Hematopoietic multipotent progenitor cell treated with erythropoietin and hydrocortisone succinate and interleukin-3 and kit ligand, for 4 days (in vitro differentiated cells): ENCODE measurements around the gene ST6GALNAC4.

Experiments
- DNase-seq: peaks from one replicate; pipeline ENCODE4 v3.0.0-alpha.2; 2015

Gene ST6GALNAC4

GRCh38 chr9:127916720-127917581 is at the start of gene ST6GALNAC4:
Gene ST6GALNAC4 (minus strand): TSS chr9:127917041. CDS start chr9:127916419, 622 bp downstream.
- DNase-seq = peak; percentile 96

GRCh38 chr9:127965953-127966352 is 49.1 kb upstream of the ST6GALNAC4 start:
- DNase-seq = no peak

GRCh38 chr9:127963359-127964064 is 46.7 kb upstream of the ST6GALNAC4 start:
- no peak for DNase-seq

- no peak for DNase-seq
Observed at GRCh38 chr9:127963041-127963358, 46.2 kb upstream of the ST6GALNAC4 start.

GRCh38 chr9:127962278-127962677 is 45.4 kb upstream of the ST6GALNAC4 start:
- no peak for DNase-seq

- DNase-seq = no peak
Observed at GRCh38 chr9:127961613-127962155, 44.8 kb upstream of the ST6GALNAC4 start.

GRCh38 chr9:127961155-127961490 is 44.3 kb upstream of the ST6GALNAC4 start:
- DNase-seq = no peak

- DNase-seq = no peak
Observed at GRCh38 chr9:127960410-127961154, 43.7 kb upstream of the ST6GALNAC4 start.

GRCh38 chr9:127959841-127960409 is 43.1 kb upstream of the ST6GALNAC4 start:
- no peak for DNase-seq

GRCh38 chr9:127959398-127959797 is 42.6 kb upstream of the ST6GALNAC4 start:
- DNase-seq = no peak

- no peak for DNase-seq
Observed at GRCh38 chr9:127958728-127959127, 41.9 kb upstream of the ST6GALNAC4 start.

GRCh38 chr9:127955294-127956015 is 38.6 kb upstream of the ST6GALNAC4 start:
- peak; percentile 70 for DNase-seq

- no peak for DNase-seq
Observed at GRCh38 chr9:127954831-127955293, 38.0 kb upstream of the ST6GALNAC4 start.

- DNase-seq = no peak
Observed at GRCh38 chr9:127953768-127954505, 37.1 kb upstream of the ST6GALNAC4 start.

- DNase-seq = no peak
Observed at GRCh38 chr9:127953154-127953553, 36.3 kb upstream of the ST6GALNAC4 start.

GRCh38 chr9:127950513-127951289 is 33.9 kb upstream of the ST6GALNAC4 start:
- no peak for DNase-seq

- peak; percentile 56 for DNase-seq
Observed at GRCh38 chr9:127949827-127950512, 33.1 kb upstream of the ST6GALNAC4 start.

GRCh38 chr9:127947841-127948710 is 31.2 kb upstream of the ST6GALNAC4 start:
- no peak for DNase-seq

GRCh38 chr9:127946728-127947127 is 29.9 kb upstream of the ST6GALNAC4 start:
- no peak for DNase-seq
